Measurements from ENCODE around the gene KANSL1.

KANSL1 gene

DNA sequence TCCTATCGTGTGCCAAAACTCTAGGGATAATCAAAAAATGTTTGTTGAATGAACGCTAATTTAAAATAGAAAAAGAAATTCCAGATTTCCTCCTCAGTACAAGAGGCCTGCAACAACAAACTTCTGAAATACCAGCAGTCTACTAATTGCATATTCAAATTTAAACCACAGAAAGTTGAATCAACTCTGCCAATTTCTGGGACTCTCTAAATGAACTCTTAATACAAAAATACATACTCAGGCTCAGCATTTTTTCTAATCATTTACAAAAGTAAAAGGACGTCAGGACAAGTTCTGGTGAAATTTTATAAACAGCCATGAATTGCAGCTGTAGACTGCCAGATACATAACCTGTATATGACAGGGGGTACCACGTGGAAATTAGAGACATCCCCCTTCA lies 49.0 kb downstream of the KANSL1 start:
- FAIRE-seq (no peak), DNase-seq (ENCODE audit: insufficient read length) (no peak)
- TF ChIP-seq POLR2AphosphoS5 (IDR thresholded peaks at IDR 0.05; ENCODE audit: low read depth, low read length): no peak

DNA sequence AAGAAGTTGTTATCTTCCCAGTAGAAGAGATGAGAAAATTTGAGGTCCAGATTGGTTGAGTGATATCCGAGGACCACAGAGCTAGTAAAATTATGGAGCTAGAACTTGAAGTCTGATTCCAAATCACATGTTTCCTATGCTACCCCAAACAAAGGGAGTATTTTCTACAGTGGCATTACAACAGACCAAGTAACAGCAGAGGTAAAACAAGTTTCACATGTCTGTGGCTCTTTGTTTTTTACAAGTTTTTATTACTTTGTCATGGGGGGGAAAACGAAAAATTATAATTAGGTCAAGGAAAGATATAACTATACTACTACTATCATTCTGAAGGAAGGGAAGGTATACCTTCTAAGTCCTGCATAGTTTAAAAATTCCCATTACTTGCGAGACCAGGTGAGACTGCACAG lies 49.4 kb downstream of the KANSL1 start:
- no peak for DNase-seq (ENCODE audit: insufficient read length)
- TF ChIP-seq POLR2AphosphoS5 (IDR thresholded peaks at IDR 0.05; ENCODE audit: low read depth, low read length) (no peak), TAF1 (IDR thresholded peaks at IDR 0.05; ENCODE audit: borderline replicate concordance, low read depth, low read length) (no peak)

DNA sequence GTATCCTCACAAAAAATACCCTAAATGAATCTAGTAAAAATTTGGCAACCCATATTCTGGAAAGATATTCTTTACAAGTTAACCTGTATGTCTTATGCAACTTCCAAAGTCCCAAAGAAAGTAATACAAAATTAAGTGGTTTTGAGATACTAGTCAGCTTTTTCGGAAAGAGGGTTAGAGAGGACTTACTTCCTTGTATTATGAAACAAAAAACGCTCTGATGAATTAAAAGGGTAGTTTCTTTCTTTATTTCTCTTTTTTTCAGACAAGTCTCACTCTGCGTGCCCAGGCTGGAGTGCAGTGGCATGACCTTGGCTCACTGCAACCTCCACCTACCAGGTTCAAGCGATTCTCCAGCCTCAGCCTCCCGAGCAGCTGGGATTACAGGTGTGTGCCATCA lies 51.6 kb downstream of the KANSL1 start:
- no peak for FAIRE-seq
- no peak for TF ChIP-seq POLR2A (IDR thresholded peaks at IDR 0.05; ENCODE audit: low read depth, low read length)
- no peak for TF ChIP-seq TAF1 (IDR thresholded peaks at IDR 0.05; ENCODE audit: borderline replicate concordance, low read depth, low read length)
- no peak for TF ChIP-seq POLR2AphosphoS5 (IDR thresholded peaks at IDR 0.05; ENCODE audit: low read depth, low read length)
- DNase-seq (ENCODE audit: insufficient read length): no peak

More for the DNA sequence above, 49.4 kb downstream of the KANSL1 start:
- no peak for FAIRE-seq

DNA sequence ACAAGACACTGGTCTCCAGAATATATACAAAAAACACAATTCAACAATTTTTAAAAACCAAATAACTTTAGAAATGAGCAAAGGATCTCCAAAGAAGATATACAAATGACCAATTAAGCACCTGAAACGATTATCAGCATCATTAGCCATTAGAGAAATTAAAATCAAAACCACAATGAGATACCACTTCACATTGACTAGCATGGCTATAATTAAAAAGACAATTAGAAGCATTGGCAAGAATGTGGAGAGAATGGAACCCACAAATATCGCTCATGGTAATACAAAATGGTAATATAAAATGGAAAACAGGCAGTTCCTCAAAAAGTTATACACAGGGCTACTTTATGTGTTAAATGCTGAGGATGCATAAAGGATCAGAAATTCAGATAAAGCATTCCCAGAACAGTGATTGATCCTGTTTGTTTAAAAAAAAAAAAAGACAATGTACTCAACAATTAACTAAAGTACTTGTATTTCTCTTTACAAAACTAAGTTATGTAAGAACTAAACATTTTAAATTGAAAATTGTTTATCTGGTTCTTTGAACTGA lies 52.5 kb downstream of the KANSL1 start:
- DNase-seq (ENCODE audit: insufficient read length) (no peak), FAIRE-seq (no peak)
- TF ChIP-seq POLR2AphosphoS5 (IDR thresholded peaks at IDR 0.05; ENCODE audit: low read depth, low read length) (no peak), POLR2A (IDR thresholded peaks at IDR 0.05; ENCODE audit: low read depth, low read length) (no peak), TAF1 (IDR thresholded peaks at IDR 0.05; ENCODE audit: borderline replicate concordance, low read depth, low read length) (no peak)

DNA sequence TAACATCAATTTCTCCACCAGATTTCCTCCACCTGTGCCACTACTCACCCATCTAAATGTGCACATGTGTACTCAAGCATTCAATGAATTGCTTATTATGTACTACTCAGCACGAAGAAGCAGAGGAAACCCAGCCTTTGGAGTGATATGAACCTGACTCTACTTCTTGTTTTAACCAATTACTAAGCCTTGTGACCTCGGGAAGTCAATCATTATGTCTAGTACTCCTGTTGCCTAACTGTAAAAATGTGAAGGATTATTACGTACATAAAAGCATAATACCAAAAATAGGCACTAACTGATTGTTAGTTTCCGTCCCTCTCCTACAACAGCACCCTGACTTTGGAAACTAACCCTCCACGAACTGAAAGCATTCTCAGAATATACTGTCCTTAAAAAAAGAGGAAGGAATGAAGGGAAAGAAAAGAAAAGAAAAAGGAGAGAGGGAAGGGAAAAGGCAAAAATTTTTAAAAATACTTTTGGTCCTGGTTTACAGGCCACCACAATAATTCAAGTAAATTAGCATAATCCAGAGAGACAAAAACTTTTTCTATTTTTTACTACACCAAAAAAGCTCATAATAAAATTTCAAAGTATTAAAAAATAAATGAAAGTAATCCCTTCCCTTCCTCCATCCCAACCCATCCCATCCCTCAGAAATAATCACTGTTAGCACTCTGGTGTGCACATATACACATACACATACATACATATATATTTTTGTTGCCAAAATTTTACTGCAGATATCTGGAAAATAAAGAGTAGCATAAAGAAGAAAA lies 53.6 kb downstream of the KANSL1 start:
- DNase-seq (ENCODE audit: insufficient read length) (no peak), FAIRE-seq (peak; percentile 48)
- no peak for TF ChIP-seq POLR2A (IDR thresholded peaks at IDR 0.05; ENCODE audit: low read depth, low read length)
- TF ChIP-seq POLR2AphosphoS5 (IDR thresholded peaks at IDR 0.05; ENCODE audit: low read depth, low read length): no peak
- no peak for TF ChIP-seq TAF1 (IDR thresholded peaks at IDR 0.05; ENCODE audit: borderline replicate concordance, low read depth, low read length)

DNA sequence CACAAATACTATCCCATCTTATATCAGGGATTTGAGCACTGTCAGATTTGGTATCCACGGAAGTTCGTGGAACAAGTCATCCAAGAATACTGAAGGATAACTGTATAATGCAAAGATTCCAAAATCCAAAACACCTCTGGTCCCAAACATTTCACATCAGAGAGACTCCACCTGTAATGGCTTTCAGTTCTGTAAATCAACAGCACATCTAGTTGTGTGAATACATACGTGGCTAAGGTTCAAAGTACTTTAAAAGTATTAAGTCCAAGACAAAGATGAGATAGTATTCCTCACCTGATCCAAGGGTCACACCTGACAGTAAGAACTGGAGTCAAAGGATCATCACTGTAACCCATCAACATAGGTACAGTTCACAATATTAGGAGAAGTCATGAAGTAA lies 54.8 kb downstream of the KANSL1 start:
- FAIRE-seq (peak; percentile 71), DNase-seq (ENCODE audit: insufficient read length) (no peak)
- TF ChIP-seq POLR2AphosphoS5 (IDR thresholded peaks at IDR 0.05; ENCODE audit: low read depth, low read length): no peak
- TF ChIP-seq TAF1 (IDR thresholded peaks at IDR 0.05; ENCODE audit: borderline replicate concordance, low read depth, low read length): no peak
- TF ChIP-seq POLR2A (IDR thresholded peaks at IDR 0.05; ENCODE audit: low read depth, low read length): no peak

DNA sequence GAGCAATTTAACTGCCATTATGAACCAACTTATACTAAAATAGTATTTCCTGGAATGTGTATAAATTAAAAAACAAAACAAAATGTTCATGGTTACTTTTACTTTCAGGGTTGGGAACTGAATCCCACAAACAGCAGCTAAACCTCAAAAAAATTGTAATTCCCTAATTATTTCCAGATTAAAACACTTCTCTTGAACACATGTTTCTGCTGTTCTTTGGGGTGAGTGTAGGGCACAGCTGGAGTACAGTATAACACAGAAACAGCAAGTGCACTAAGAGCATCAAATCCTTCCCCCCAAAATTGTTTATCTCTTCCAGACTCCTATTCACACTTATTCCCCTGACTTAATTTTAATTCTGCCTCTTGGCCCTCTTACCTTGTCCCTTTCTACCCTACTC lies 56.4 kb downstream of the KANSL1 start:
- FAIRE-seq (no peak), DNase-seq (ENCODE audit: insufficient read length) (no peak)
- TF ChIP-seq TAF1 (IDR thresholded peaks at IDR 0.05; ENCODE audit: borderline replicate concordance, low read depth, low read length): no peak
- no peak for TF ChIP-seq POLR2A (IDR thresholded peaks at IDR 0.05; ENCODE audit: low read depth, low read length)
- no peak for TF ChIP-seq POLR2AphosphoS5 (IDR thresholded peaks at IDR 0.05; ENCODE audit: low read depth, low read length)

DNA sequence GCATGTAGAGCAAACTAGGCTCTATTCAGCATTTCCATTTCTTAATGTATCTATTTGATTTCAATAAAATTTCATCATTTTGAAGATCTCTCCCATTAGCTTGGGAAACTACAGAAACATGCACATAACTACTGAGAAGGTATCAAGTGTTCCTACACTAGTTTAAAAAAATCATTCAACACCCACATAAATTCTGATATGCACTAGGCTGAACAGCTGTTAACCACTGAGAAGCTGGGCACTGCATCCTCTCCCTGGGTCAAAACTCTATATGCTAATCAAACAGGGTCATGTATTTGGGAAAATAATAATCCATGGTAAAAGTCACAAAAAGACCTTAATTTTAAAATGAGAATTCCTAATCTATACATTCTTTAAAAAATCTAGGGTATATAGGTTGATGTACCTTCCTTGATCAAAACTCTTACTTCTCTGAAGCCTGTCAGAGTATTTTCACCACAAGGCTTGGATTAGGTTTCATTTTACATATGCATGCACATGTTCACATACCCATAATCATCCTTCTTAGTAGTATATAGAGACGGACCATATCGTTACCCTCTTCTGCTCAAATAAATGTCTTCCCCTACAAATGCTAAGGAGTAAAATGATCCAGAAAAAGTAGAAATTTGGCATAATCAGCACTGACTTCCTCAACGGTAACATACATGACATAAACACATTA lies 57.2 kb downstream of the KANSL1 start:
- FAIRE-seq: peak; percentile 46
- no peak for TF ChIP-seq POLR2AphosphoS5 (IDR thresholded peaks at IDR 0.05; ENCODE audit: low read depth, low read length)
- no peak for TF ChIP-seq TAF1 (IDR thresholded peaks at IDR 0.05; ENCODE audit: borderline replicate concordance, low read depth, low read length)
- no peak for TF ChIP-seq POLR2A (IDR thresholded peaks at IDR 0.05; ENCODE audit: low read depth, low read length)

DNA sequence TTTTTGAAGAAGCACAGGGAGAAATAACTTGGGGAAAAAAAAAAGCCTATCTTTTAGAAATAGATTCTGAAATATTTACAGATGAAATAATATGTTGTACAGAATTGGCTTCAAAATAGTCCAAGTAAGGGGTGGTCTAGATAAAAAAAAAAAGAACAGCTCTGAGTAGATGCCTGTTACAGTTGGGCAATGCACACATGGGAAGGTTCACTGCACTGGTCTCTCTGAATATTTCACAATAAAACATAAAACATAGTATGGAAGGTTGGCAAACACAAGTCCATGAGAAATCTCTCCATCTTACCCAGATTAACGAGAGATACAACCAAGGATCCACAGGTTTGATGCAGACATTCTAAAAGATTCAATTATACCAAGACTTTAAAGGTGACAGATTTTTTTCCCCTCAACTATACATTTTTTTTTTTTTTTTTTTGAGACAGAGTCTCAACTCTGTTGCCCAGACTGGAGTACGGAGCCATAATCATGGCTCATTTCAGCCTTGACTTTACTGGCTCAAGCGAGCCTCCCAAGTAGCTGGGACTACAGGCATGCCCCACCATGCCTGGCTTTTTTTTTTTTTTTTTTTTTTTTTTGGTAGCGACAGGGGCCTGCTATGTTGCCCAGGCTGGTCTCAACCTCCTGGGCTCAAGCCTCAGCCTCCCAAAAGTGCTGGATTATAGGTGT lies 58.0 kb downstream of the KANSL1 start:
- TF ChIP-seq TAF1 (IDR thresholded peaks at IDR 0.05; ENCODE audit: borderline replicate concordance, low read depth, low read length) (no peak), POLR2AphosphoS5 (IDR thresholded peaks at IDR 0.05; ENCODE audit: low read depth, low read length) (no peak), POLR2A (IDR thresholded peaks at IDR 0.05; ENCODE audit: low read depth, low read length) (no peak)
- no peak for DNase-seq (ENCODE audit: insufficient read length)
- no peak for FAIRE-seq

More for the DNA sequence above, 57.2 kb downstream of the KANSL1 start:
- no peak for DNase-seq (ENCODE audit: insufficient read length)

DNA sequence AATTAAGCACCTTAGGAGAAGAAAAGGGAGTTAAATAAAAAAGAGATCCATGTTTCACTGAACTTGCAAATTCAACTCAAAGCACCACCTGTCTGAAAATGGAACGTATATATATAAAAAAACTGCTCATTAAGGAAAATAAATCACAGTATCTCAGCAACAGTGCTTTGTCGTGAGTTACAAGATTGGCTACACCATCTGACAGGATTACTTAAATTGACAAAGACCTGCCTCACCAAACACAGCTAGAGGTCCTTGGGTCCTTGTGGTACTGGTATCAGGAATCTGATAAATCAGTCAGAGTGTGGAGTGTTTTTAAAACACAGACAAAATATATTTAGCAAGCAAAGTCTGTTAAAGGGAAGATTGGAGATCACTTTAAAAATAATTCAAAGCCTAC lies 63.9 kb downstream of the KANSL1 start:
- FAIRE-seq (no peak), DNase-seq (ENCODE audit: insufficient read length) (no peak)
- TF ChIP-seq POLR2A (IDR thresholded peaks at IDR 0.05; ENCODE audit: low read depth, low read length): no peak
- TF ChIP-seq POLR2AphosphoS5 (IDR thresholded peaks at IDR 0.05; ENCODE audit: low read depth, low read length): no peak
- no peak for TF ChIP-seq TAF1 (IDR thresholded peaks at IDR 0.05; ENCODE audit: borderline replicate concordance, low read depth, low read length)

DNA sequence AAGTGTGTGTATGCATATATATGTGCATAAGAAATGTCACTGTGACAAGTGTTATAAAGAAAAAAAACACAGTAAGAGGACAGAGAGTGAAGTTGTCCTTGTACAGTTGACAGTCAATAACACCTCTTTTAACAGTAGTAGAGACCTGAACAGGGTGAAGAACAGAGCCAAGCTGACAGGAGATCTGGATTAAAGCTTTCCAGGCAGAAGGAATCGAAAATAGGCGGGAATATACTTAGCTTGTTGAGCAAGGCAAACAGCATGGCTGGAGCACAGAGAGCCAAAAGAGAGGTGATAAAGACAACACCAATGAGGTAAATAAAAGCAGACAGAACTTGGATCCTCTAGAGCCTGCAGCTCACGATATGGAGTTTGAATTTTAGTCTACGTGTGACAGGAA lies 64.8 kb downstream of the KANSL1 start:
- FAIRE-seq (peak; percentile 63), DNase-seq (ENCODE audit: insufficient read length) (no peak)
- no peak for TF ChIP-seq POLR2A (IDR thresholded peaks at IDR 0.05; ENCODE audit: low read depth, low read length)
- TF ChIP-seq TAF1 (IDR thresholded peaks at IDR 0.05; ENCODE audit: borderline replicate concordance, low read depth, low read length): no peak
- no peak for TF ChIP-seq POLR2AphosphoS5 (IDR thresholded peaks at IDR 0.05; ENCODE audit: low read depth, low read length)
